H1 (cell line): Measurements from ENCODE around the gene KIF13A. TPM values are rescaled to one million over a fixed set of nuclear protein-coding genes. Genes with fewer than 3 reads are reported as not detected.

Source experiments
- ATF2 ChIP-seq: IDR thresholded peaks from 2 replicates; pipeline ENCODE4 v1.6.1; 2012; ENCODE audit warnings: low read length, inconsistent platforms
- CBX8 ChIP-seq: fragments of 300-800, 300-1000 bp; sonication (generic); IDR thresholded peaks from 2 replicates; pipeline ENCODE4 v1.7.1; 2016; ENCODE audit warnings: low read depth, low read length, borderline replicate concordance
- MAFK ChIP-seq: IDR thresholded peaks from 2 replicates; pipeline ENCODE4 v1.6.1; 2012; ENCODE audit warnings: low read depth, mild to moderate bottlenecking, improper control_type of control experiment, low read length
- POU5F1 ChIP-seq: IDR thresholded peaks from 2 replicates; pipeline ENCODE4 v1.6.1; 2011; ENCODE audit warnings: low read depth, mild to moderate bottlenecking, low read length, moderate library complexity
- SRF ChIP-seq: IDR thresholded peaks from 2 replicates; pipeline ENCODE4 v1.6.1; 2011; ENCODE audit warnings: mild to moderate bottlenecking, low read depth, low read length, moderate library complexity
- polyA plus RNA-seq, 7 experiments: library from polyadenylated mRNA; depleted of rRNA in 3 of 7; stranded (reverse) in 5 of 7; unstranded in 2 of 7; fragments of >200 nt in 5 of 7; fragments of 200-250 nt in 2 of 7; gene quantifications; 1 replicate in 5 of 7; 2 replicates in 1 of 7; 4 replicates in 1 of 7; pipeline versions ENCODE4 v1.2.1 to v1.2.3, GENCODE V29; 2011 to 2013; ENCODE audit warnings: missing spikeins in 2 of 7, mixed read lengths in 2 of 7
- total RNA-seq: library from RNA; stranded (reverse); fragmentation: NEBNext Ultra II Directional; extraction: Animal tissue kit (Norgen Biotek cat#: 25700); gene quantifications from 2 replicates; pipeline ENCODE4 v1.2.1, GENCODE V29; 2021

Gene KIF13A
- total and polyA plus RNA-seq, 2 of the 8 experiments (the other 6 are each of a cell fraction or from before 2014, with no cell fraction given), result 14.7 to 40.8 TPM

- no peak for TF ChIP-seq CBX8
- no peak for TF ChIP-seq ATF2
- no peak for TF ChIP-seq SRF
- no peak for TF ChIP-seq POU5F1
- TF ChIP-seq MAFK, result no peak
Measured at GRCh38 chr6:17865243-17865642, 122.2 kb downstream of the KIF13A start (continued).
